NCI-H2107 treated with DMSO at 0.1 percent for 48 hours (cell line): ENCODE data around the gene ZCCHC14.
"Not testable (repeated sequence)": the region's sequence is repeated elsewhere in the genome, so short reads cannot be mapped to it uniquely, and the experiment has no call there.

Experiments
- DNase-seq: peaks from one replicate; lab custom pipeline; 2025; ENCODE audit not compliant: unreplicated experiment; lab: John Stamatoyannopoulos, UW

Gene ZCCHC14

GRCh38 chr16:87388818-87389134, 104.0 kb downstream of the ZCCHC14 start:
- no peak for DNase-seq

- peak; percentile 97 for DNase-seq
Observed at GRCh38 chr16:87387942-87388817, 104.6 kb downstream of the ZCCHC14 start.

GRCh38 chr16:87384875-87385167, 108.0 kb downstream of the ZCCHC14 start:
- DNase-seq, result not testable (repeated sequence)

GRCh38 chr16:87384162-87384874, 108.5 kb downstream of the ZCCHC14 start:
- peak; percentile 46 for DNase-seq

- DNase-seq, result peak; percentile 46
Observed at GRCh38 chr16:87383505-87384161, 109.2 kb downstream of the ZCCHC14 start, which contains the start of gene FBXO31. FBXO31 (minus strand) TSS chr16:87383776; CDS start chr16:87383744, 32 bp downstream.

GRCh38 chr16:87382023-87382785, 110.6 kb downstream of the ZCCHC14 start:
- no peak for DNase-seq

GRCh38 chr16:87380881-87381280, 111.9 kb downstream of the ZCCHC14 start:
- DNase-seq, result no peak

GRCh38 chr16:87380403-87380802, 112.4 kb downstream of the ZCCHC14 start:
- DNase-seq, result no peak

- DNase-seq, result not testable (repeated sequence)
Observed at GRCh38 chr16:87379312-87379752, 113.5 kb downstream of the ZCCHC14 start.

- DNase-seq, result no peak
Observed at GRCh38 chr16:87376660-87377059, 116.2 kb downstream of the ZCCHC14 start.

- DNase-seq, result no peak
Observed at GRCh38 chr16:87375426-87376135, 117.2 kb downstream of the ZCCHC14 start.

- no peak for DNase-seq
Observed at GRCh38 chr16:87374313-87374712, 118.5 kb downstream of the ZCCHC14 start.

- no peak for DNase-seq
Observed at GRCh38 chr16:87372305-87372704, 120.5 kb downstream of the ZCCHC14 start.

GRCh38 chr16:87371261-87371866, 121.5 kb downstream of the ZCCHC14 start:
- DNase-seq, result no peak

GRCh38 chr16:87369796-87370719, 122.8 kb downstream of the ZCCHC14 start:
- DNase-seq, result peak; percentile 28

- DNase-seq, result no peak
Observed at GRCh38 chr16:87369117-87369765, 123.6 kb downstream of the ZCCHC14 start.

- DNase-seq, result no peak
Observed at GRCh38 chr16:87368029-87368770, 124.6 kb downstream of the ZCCHC14 start.

- DNase-seq, result no peak
Observed at GRCh38 chr16:87367529-87367928, 125.3 kb downstream of the ZCCHC14 start.
